Measurements from ENCODE around the gene MARCKSL1. TPM values are rescaled to one million over a fixed set of nuclear protein-coding genes. Genes with fewer than 3 reads are reported as not detected.

Gene MARCKSL1
- total RNA-seq, 1 donor, result 16.6 TPM

DNA sequence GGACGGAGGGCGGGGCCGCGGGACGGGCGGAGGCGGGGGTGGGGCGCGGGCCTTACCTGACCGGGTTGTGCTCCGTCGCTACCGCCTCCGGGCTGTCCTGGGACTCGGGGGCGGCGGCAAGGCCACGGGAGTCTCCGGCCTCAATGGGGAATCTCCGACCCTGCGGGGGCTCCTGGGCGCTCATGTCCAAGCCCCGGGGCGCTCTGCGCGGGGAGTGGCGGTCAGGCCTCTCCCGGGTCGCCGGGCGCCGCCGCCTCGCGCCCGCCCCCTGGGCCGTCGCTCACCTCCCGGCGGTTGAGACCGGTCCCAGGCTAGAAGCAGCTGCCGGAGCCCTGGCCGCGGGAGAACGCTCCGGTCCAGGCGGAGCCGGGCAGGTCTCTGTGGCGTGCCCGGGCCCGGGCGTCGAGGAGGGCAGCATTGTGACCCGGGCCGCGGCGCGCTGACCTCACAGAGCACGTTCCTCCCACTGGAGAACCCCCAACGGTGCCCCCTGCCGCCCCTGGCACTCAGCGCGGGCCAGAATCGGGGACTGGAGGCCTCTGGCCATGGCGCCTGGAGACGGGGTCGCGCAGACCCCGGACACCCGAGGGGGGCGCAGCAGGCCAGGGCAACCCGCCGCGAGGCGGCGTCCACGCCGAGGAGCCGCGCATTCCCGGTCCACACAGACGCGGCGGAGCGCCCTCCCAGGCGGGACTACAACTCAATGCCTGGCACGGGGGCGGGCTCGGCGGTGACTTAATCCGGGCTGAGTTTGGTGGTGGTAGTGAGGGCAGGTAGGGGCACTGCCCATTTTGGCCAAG lies 25.8 kb upstream of the MARCKSL1 start:
- peak; percentile 94 for DNase-seq (ENCODE audit: insufficient read length, low spot score, missing footprints)
- no peaks in the 10 kb centered on the region for H3K27me3 ChIP-seq (ENCODE audit: insufficient read depth, low read length)
- H3K27ac ChIP-seq (ENCODE audit: low read depth, low read length), result peak overlapping the region; percentile 17
- TF ChIP-seq, protein P1, sequence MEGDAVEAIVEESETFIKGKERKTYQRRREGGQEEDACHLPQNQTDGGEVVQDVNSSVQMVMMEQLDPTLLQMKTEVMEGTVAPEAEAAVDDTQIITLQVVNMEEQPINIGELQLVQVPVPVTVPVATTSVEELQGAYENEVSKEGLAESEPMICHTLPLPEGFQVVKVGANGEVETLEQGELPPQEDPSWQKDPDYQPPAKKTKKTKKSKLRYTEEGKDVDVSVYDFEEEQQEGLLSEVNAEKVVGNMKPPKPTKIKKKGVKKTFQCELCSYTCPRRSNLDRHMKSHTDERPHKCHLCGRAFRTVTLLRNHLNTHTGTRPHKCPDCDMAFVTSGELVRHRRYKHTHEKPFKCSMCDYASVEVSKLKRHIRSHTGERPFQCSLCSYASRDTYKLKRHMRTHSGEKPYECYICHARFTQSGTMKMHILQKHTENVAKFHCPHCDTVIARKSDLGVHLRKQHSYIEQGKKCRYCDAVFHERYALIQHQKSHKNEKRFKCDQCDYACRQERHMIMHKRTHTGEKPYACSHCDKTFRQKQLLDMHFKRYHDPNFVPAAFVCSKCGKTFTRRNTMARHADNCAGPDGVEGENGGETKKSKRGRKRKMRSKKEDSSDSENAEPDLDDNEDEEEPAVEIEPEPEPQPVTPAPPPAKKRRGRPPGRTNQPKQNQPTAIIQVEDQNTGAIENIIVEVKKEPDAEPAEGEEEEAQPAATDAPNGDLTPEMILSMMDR (IDR thresholded peaks at IDR 0.05; ENCODE audit: extremely low read depth, low read depth, low read length), result peak; percentile 29
- no peak overlapping the region for H2AFZ ChIP-seq (ENCODE audit: low read length)
- peaks cover 30% of the 10 kb centered on the region for H3K36me3 ChIP-seq (ENCODE audit: insufficient read depth, low read length)
- no peaks in the 10 kb centered on the region for H3K79me2 ChIP-seq (ENCODE audit: insufficient read depth, low read length)
- H3K4me3 ChIP-seq (ENCODE audit: insufficient read depth, low read length), result peak overlapping the region; percentile 71
- peaks cover 8% of the 10 kb centered on the region for H3K4me1 ChIP-seq (ENCODE audit: insufficient read depth, low read length)
- peak overlapping the region; percentile 80 for H3K4me2 ChIP-seq (ENCODE audit: insufficient read depth, low read length)
- H4K20me1 ChIP-seq (ENCODE audit: insufficient read depth, low read length), result peaks cover 8% of the 10 kb centered on the region
- no peaks in the 10 kb centered on the region for H3K9me3 ChIP-seq (ENCODE audit: low read depth, low read length)

DNA sequence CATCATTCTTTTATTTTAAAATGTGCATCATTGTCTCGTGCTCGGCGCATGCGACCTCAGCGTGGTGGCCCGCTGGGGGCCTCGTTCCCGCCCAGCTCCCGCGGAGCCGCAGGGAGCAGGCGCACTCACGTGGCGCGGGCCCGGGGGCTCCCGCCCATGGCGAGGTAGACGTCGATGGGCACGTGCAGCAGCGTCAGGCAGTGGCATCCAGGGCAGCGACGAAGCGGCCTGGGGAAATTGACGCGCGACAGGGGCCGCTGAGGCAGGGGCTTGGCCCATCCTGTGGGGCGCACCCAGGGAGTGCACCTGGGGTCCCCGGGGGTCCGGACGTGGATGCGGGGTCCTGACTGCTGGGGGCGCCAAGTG lies 25.3 kb upstream of the MARCKSL1 start:
- Histone ChIP-seq H2AFZ (ENCODE audit: low read length) (no peak overlapping the region), H3K79me2 (ENCODE audit: insufficient read depth, low read length) (no peaks in the 10 kb centered on the region), H3K27me3 (ENCODE audit: insufficient read depth, low read length) (no peaks in the 10 kb centered on the region), H3K36me3 (ENCODE audit: insufficient read depth, low read length) (peaks cover 24% of the 10 kb centered on the region), H4K20me1 (ENCODE audit: insufficient read depth, low read length) (peaks cover 8% of the 10 kb centered on the region), H3K4me2 (ENCODE audit: insufficient read depth, low read length) (peak overlapping the region; percentile 80), H3K27ac (ENCODE audit: low read depth, low read length) (no peak overlapping the region), H3K9me3 (ENCODE audit: low read depth, low read length) (no peaks in the 10 kb centered on the region), H3K4me1 (ENCODE audit: insufficient read depth, low read length) (peaks cover 8% of the 10 kb centered on the region), H3K4me3 (ENCODE audit: insufficient read depth, low read length) (peak overlapping the region; percentile 71)
- DNase-seq (ENCODE audit: insufficient read length, low spot score, missing footprints), result no peak
- TF ChIP-seq, protein P1 (IDR thresholded peaks at IDR 0.05; ENCODE audit: extremely low read depth, low read depth, low read length), result no peak

DNA sequence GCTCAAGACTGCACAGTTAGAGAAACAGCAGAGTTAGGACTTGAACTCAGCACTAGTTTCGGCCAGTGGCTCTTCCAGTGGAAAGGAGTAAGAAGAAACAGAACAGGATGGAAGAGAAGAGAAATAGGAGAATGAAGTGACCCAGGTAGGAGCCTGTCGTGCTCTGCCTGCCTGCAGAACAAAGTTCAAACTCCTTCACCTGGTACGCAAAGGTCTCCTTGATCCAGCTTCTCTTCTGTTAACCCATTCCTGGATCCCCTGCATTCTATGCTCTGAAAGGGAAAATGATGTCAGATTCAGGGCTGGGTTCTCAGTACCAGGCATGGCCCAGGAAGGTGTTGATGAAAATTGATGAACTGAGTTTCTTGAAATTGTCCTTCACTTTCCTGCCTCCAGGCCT lies 22.4 kb upstream of the MARCKSL1 start:
- DNase-seq (ENCODE audit: insufficient read length, low spot score, missing footprints), result peak; percentile 42
- Histone ChIP-seq H3K27me3 (ENCODE audit: insufficient read depth, low read length) (no peaks in the 10 kb centered on the region), H3K4me1 (ENCODE audit: insufficient read depth, low read length) (peaks cover 17% of the 10 kb centered on the region), H3K27ac (ENCODE audit: low read depth, low read length) (no peak overlapping the region), H4K20me1 (ENCODE audit: insufficient read depth, low read length) (peaks cover 4% of the 10 kb centered on the region), H3K9me3 (ENCODE audit: low read depth, low read length) (no peaks in the 10 kb centered on the region), H3K4me3 (ENCODE audit: insufficient read depth, low read length) (no peak overlapping the region), H3K79me2 (ENCODE audit: insufficient read depth, low read length) (no peaks in the 10 kb centered on the region), H3K36me3 (ENCODE audit: insufficient read depth, low read length) (peaks cover 8% of the 10 kb centered on the region), H3K4me2 (ENCODE audit: insufficient read depth, low read length) (no peak overlapping the region), H2AFZ (ENCODE audit: low read length) (no peak overlapping the region)
- TF ChIP-seq, protein P1 (IDR thresholded peaks at IDR 0.05; ENCODE audit: extremely low read depth, low read depth, low read length), result no peak

DNA sequence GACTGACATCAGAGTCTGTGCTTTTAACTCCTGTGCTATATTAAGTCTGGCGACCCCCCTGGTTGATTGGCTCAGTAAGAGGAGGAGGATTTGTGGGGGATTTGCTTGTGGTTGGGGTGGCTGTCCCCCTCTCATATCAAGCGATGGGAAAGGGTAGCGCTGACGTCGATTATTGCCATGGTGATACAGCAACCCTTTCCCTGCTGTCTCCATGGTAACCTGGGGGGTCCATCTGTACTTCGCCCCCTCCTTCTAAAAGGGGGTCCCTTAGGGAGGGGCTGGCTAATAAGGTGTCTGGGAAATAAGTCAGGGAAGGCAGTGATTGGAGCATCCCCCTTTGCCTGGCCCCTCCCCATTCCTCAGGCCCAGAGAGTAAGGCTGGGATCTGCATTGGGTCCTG lies 21.6 kb upstream of the MARCKSL1 start:
- Histone ChIP-seq H2AFZ (ENCODE audit: low read length) (no peak overlapping the region), H3K27me3 (ENCODE audit: insufficient read depth, low read length) (no peaks in the 10 kb centered on the region), H3K9me3 (ENCODE audit: low read depth, low read length) (no peaks in the 10 kb centered on the region), H3K4me2 (ENCODE audit: insufficient read depth, low read length) (no peak overlapping the region), H3K4me3 (ENCODE audit: insufficient read depth, low read length) (no peak overlapping the region), H3K79me2 (ENCODE audit: insufficient read depth, low read length) (no peaks in the 10 kb centered on the region), H3K4me1 (ENCODE audit: insufficient read depth, low read length) (peaks cover 22% of the 10 kb centered on the region), H3K36me3 (ENCODE audit: insufficient read depth, low read length) (peaks cover 5% of the 10 kb centered on the region), H3K27ac (ENCODE audit: low read depth, low read length) (no peak overlapping the region), H4K20me1 (ENCODE audit: insufficient read depth, low read length) (peaks cover 1% of the 10 kb centered on the region)
- TF ChIP-seq, protein P1 (IDR thresholded peaks at IDR 0.05; ENCODE audit: extremely low read depth, low read depth, low read length), result no peak
- peak; percentile 44 for DNase-seq (ENCODE audit: insufficient read length, low spot score, missing footprints)

Measured in osteoblast (primary cell).